ENCODE data around the gene PDK1. TPM values are rescaled to one million over a fixed set of nuclear protein-coding genes. Genes with fewer than 3 reads are reported as not detected.
A peak's percentile ranks its signal among the peaks of the same experiment; 100 is the strongest.

PDK1 gene
- total and polyA plus RNA-seq, 2 experiments from 2014 or later = 383 to 619 TPM

DNA sequence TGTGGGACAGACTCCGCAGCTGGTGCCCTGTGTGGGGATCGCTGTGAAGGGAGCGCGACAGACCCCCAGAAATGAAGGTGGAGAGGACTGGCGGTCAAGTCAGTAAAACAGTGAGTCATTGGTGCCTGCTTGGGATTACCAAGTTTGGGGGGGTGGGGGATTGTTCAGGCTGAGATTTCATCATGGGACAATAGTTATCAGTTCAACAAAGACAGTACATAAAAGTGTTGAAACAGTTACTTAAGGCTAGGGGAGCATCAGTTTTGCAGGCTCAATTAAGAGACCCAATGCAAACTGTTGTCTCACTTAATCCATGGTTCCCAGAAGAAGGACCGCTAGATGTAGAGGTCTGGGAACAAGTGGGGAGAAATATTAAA lies 42.4 kb upstream of the PDK1 start:
- no peaks in the 10 kb centered on the region for H3K36me3 ChIP-seq
- no peak overlapping the region for H3K27ac ChIP-seq
- no peaks in the 10 kb centered on the region for H3K9me3 ChIP-seq (ENCODE audit: low read depth)
- TF ChIP-seq, protein P1, sequence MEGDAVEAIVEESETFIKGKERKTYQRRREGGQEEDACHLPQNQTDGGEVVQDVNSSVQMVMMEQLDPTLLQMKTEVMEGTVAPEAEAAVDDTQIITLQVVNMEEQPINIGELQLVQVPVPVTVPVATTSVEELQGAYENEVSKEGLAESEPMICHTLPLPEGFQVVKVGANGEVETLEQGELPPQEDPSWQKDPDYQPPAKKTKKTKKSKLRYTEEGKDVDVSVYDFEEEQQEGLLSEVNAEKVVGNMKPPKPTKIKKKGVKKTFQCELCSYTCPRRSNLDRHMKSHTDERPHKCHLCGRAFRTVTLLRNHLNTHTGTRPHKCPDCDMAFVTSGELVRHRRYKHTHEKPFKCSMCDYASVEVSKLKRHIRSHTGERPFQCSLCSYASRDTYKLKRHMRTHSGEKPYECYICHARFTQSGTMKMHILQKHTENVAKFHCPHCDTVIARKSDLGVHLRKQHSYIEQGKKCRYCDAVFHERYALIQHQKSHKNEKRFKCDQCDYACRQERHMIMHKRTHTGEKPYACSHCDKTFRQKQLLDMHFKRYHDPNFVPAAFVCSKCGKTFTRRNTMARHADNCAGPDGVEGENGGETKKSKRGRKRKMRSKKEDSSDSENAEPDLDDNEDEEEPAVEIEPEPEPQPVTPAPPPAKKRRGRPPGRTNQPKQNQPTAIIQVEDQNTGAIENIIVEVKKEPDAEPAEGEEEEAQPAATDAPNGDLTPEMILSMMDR (IDR thresholded peaks at IDR 0.05; ENCODE audit: low read depth, low read length) = no peak
- no peaks in the 10 kb centered on the region for H3K4me1 ChIP-seq (ENCODE audit: low read depth)
- DNase-seq (ENCODE audit: low read depth in 1 of 2, low spot score in 1 of 2) = no peak
- no peak overlapping the region for H3K4me3 ChIP-seq
- H3K27me3 ChIP-seq = no peaks in the 10 kb centered on the region

GRCh38 chr2:172513935-172514586 lies 41.8 kb upstream of the PDK1 start:
- TF ChIP-seq, protein P1 (IDR thresholded peaks at IDR 0.05; ENCODE audit: low read depth, low read length) = no peak
- Histone ChIP-seq H3K36me3 (no peaks in the 10 kb centered on the region), H3K4me1 (ENCODE audit: low read depth) (no peaks in the 10 kb centered on the region), H3K27ac (no peak overlapping the region), H3K9me3 (ENCODE audit: low read depth) (no peaks in the 10 kb centered on the region), H3K4me3 (no peak overlapping the region), H3K27me3 (no peaks in the 10 kb centered on the region)
- DNase-seq (ENCODE audit: low read depth in 1 of 2, low spot score in 1 of 2) = peak in 1 of 2 donors; percentile 37

DNA sequence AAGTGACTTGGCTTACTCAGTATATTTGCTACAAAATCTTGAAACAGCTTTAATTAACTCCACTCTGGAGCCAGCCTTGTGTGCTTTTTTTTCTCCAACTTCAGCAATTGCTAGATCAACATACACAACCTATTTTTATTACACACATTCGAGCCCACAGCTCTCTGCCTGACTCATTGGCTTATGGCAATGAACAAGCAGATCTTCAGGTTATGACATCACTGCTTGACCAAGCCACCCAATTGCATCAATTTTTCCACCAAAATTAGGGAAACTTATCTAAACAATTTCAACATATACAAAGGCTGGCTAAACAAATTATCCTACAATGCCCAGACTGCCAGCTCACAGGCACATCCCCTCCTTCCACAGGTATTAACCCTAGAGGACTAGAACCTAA lies 39.6 kb upstream of the PDK1 start:
- peak in 1 of 2 donors; percentile 58 for DNase-seq (ENCODE audit: low read depth in 1 of 2, low spot score in 1 of 2)
- Histone ChIP-seq H3K4me1 (ENCODE audit: low read depth) (no peaks in the 10 kb centered on the region), H3K4me3 (no peak overlapping the region), H3K36me3 (no peaks in the 10 kb centered on the region), H3K9me3 (ENCODE audit: low read depth) (no peaks in the 10 kb centered on the region), H3K27me3 (no peaks in the 10 kb centered on the region), H3K27ac (no peak overlapping the region)
- TF ChIP-seq, protein P1 (IDR thresholded peaks at IDR 0.05; ENCODE audit: low read depth, low read length) = no peak

DNA sequence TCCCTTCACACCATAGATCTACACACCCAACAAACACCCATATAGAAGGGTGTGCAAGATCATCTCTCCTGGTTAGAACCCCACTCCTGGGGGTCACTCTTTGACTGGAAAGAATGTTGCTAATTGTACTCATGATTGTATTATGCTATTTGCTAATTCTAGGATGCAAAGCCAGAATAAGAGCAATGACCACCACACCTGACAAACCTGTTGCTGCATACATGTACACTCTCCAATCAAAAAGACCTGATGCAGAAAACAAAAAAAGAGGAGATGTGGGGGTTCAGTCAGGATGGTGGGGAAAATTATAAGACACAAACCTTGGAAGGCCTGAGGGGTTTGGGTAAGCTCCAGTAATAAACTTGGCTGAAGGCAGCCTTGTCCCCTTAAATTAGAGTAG lies 36.9 kb upstream of the PDK1 start:
- Histone ChIP-seq H3K4me3 (no peak overlapping the region), H3K27ac (no peak overlapping the region), H3K36me3 (no peaks in the 10 kb centered on the region), H3K4me1 (ENCODE audit: low read depth) (no peaks in the 10 kb centered on the region), H3K27me3 (no peaks in the 10 kb centered on the region), H3K9me3 (ENCODE audit: low read depth) (no peaks in the 10 kb centered on the region)
- TF ChIP-seq, protein P1 (IDR thresholded peaks at IDR 0.05; ENCODE audit: low read depth, low read length) = no peak
- no peak for DNase-seq (ENCODE audit: low read depth in 1 of 2, low spot score in 1 of 2)

- Histone ChIP-seq H3K4me3 (no peak overlapping the region), H3K4me1 (ENCODE audit: low read depth) (no peaks in the 10 kb centered on the region), H3K36me3 (no peaks in the 10 kb centered on the region), H3K9me3 (ENCODE audit: low read depth) (no peaks in the 10 kb centered on the region), H3K27ac (no peak overlapping the region), H3K27me3 (no peaks in the 10 kb centered on the region)
- TF ChIP-seq, protein P1 (IDR thresholded peaks at IDR 0.05; ENCODE audit: low read depth, low read length) = no peak
- no peak for DNase-seq (ENCODE audit: low read depth in 1 of 2, low spot score in 1 of 2)
Observed at GRCh38 chr2:172525601-172526000, 30.3 kb upstream of the PDK1 start.

Data from cardiac muscle cell (in vitro differentiated cells and primary cell).